NCI-H524 treated with DMSO at 0.1 percent for 48 hours (cell line): ENCODE results near the gene IL22RA1.

Source experiments
- DNase-seq: peaks from one replicate; lab custom pipeline; 2025; lab: John Stamatoyannopoulos, UW

IL22RA1 gene

GRCh38 chr1:24074817-24075589 is 67.9 kb downstream of the IL22RA1 start:
- DNase-seq, result no peak

- no peak for DNase-seq
Measured at GRCh38 chr1:24074196-24074595, 68.7 kb downstream of the IL22RA1 start.

DNA sequence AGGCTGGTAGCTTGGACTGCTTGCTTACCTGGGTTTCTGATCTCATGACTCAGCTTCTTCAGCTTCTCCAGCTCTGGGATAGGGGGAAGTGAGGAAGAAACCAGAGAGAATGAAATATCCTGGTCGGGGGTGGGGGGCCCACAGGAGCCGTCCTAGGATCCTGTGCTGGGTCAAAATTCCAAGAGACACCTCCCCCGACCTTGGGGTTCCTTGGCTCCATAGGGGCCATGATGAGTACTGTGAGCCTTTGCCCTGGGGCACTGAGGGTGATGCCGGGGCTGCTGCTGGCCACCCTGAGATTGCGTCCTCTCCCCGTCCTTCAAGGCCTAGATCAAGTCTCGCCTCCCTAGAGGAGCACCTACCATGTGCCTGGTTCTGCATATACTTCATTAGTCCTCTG is 71.0 kb downstream of the IL22RA1 start:
- no peak for DNase-seq

DNA sequence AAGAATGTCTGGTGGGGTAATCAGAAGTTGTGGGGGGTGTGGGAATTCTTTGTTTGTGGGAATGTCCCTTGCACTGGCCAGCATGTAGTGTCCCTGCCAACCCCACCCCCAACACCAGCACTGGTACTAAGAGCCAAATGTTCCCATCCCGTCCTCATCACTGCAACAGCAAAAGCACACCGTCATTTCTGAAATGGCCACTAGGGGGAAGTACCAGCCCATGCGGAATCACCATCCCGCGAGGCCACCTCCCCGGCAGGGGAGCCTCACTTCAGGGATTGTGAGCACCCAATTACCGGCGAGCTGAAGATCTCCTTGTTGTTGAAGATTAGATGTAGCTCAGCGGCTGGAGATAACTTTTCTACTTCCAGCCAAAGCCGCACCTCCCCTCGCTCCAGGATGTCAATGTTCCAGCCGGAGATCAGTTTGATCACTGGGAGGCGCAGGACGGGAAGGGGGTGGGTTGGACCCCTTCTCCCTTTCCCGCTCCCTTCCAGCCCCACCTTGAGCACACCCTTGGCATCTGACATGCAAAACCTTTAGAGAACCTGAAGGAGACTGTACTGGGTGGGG is 72.0 kb downstream of the IL22RA1 start:
- DNase-seq, result peak; percentile 28

- no peak for DNase-seq
Measured at GRCh38 chr1:24069817-24070216, 73.1 kb downstream of the IL22RA1 start.
